ENCODE results near the gene RAPH1.

DNA sequence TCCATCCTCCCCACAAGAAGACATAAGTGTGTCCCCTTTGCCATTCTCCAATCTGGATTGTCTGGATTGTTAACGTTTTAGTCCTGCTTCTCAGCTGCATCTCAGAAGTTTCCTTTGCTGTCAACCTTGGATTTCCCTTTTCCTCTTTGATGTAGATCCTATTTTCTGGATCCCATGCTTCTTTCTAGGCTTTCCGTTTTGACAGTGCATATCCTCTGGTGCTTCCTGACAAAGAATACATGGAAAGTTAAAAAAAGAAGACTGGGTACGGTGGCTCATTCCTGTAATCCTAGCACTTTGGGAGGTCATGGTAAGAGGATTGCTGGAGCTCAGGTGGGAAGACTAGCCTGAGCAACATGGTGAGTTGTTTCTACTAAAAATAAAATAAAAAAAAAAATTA lies 180.1 kb downstream of the RAPH1 start:
- TF ChIP-seq EGR1 (IDR thresholded peaks at IDR 0.05), result no peak
- TF ChIP-seq YY1 (IDR thresholded peaks at IDR 0.05; ENCODE audit: low read depth), result no peak
- TF ChIP-seq, protein P1, sequence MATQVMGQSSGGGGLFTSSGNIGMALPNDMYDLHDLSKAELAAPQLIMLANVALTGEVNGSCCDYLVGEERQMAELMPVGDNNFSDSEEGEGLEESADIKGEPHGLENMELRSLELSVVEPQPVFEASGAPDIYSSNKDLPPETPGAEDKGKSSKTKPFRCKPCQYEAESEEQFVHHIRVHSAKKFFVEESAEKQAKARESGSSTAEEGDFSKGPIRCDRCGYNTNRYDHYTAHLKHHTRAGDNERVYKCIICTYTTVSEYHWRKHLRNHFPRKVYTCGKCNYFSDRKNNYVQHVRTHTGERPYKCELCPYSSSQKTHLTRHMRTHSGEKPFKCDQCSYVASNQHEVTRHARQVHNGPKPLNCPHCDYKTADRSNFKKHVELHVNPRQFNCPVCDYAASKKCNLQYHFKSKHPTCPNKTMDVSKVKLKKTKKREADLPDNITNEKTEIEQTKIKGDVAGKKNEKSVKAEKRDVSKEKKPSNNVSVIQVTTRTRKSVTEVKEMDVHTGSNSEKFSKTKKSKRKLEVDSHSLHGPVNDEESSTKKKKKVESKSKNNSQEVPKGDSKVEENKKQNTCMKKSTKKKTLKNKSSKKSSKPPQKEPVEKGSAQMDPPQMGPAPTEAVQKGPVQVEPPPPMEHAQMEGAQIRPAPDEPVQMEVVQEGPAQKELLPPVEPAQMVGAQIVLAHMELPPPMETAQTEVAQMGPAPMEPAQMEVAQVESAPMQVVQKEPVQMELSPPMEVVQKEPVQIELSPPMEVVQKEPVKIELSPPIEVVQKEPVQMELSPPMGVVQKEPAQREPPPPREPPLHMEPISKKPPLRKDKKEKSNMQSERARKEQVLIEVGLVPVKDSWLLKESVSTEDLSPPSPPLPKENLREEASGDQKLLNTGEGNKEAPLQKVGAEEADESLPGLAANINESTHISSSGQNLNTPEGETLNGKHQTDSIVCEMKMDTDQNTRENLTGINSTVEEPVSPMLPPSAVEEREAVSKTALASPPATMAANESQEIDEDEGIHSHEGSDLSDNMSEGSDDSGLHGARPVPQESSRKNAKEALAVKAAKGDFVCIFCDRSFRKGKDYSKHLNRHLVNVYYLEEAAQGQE (IDR thresholded peaks at IDR 0.05; ENCODE audit: low read depth), result no peak
- TF ChIP-seq, protein P2, sequence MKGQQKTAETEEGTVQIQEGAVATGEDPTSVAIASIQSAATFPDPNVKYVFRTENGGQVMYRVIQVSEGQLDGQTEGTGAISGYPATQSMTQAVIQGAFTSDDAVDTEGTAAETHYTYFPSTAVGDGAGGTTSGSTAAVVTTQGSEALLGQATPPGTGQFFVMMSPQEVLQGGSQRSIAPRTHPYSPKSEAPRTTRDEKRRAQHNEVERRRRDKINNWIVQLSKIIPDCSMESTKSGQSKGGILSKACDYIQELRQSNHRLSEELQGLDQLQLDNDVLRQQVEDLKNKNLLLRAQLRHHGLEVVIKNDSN (IDR thresholded peaks at IDR 0.05), result no peak
- TF ChIP-seq, protein P3, sequence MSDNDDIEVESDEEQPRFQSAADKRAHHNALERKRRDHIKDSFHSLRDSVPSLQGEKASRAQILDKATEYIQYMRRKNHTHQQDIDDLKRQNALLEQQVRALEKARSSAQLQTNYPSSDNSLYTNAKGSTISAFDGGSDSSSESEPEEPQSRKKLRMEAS (IDR thresholded peaks at IDR 0.05), result no peak
- no peak for TF ChIP-seq EP300 (IDR thresholded peaks at IDR 0.05; ENCODE audit: borderline replicate concordance)
- TF ChIP-seq CEBPB (IDR thresholded peaks at IDR 0.05), result no peak
- TF ChIP-seq TAF1 (IDR thresholded peaks at IDR 0.05; ENCODE audit: low read depth), result no peak
- no peak for TF ChIP-seq ZBTB7A (IDR thresholded peaks at IDR 0.05; ENCODE audit: low read depth)
- TF ChIP-seq CREB1 (IDR thresholded peaks at IDR 0.05; ENCODE audit: low read depth), result no peak
- no peak for TF ChIP-seq TCF12 (IDR thresholded peaks at IDR 0.05; ENCODE audit: low read depth)

Measured in Ishikawa (cell line).